ENCODE results near the gene CYP20A1. TPM values are rescaled to one million over a fixed set of nuclear protein-coding genes. Genes with fewer than 3 reads are reported as not detected.

The CYP20A1 gene
- total and polyA plus RNA-seq, 12 donors, result 5.1 to 15.4 (median 10.7) TPM

DNA sequence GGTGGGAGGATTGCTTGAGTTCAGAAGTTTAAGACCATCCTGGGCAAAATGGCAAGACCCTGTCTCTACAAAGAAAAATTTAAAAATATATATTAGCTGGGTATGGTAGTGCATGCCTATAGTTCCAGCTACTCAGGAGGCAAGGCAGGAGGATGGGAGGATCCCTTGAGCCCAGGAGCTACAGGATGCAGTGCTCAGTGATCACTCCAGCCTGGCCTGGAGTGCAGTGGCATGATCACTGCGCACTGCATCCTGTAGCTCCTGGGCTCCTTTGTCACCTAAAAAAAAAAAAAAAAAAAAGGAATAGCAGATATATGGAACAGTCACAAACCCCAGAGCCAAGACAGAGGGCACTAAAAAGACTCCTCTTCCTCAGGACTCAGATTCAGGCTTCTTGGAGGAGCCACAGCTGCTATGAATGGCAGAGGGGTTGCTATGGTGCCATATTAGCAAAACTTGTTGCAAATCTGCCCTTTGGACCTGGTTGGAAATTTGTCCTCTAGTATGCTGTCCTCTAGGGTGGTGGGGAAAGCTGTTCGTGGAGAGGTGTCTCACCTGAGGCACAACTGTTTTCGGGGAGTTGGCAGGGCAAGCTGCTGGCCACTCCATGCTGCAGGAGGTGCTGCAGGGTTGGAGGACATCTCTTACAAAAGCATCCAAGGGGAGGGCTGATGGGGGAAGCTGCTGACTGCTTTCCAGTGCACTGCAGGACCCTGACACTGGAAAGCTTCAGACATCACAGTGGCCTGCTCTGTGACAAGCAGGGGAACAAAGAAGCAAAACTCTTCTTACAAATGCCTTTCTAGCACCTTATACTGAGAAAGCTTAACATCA, 22.7 kb downstream of the CYP20A1 start:
- H3K9me3 ChIP-seq, result no peaks in the 10 kb centered on the region
- intact Hi-C loops (cut with DNase I), result no loop called here
- H3K36me3 ChIP-seq, result peaks cover 0 to 99% (median 17%) of the 10 kb centered on the region in 9 donors
- TF ChIP-seq, protein P1, sequence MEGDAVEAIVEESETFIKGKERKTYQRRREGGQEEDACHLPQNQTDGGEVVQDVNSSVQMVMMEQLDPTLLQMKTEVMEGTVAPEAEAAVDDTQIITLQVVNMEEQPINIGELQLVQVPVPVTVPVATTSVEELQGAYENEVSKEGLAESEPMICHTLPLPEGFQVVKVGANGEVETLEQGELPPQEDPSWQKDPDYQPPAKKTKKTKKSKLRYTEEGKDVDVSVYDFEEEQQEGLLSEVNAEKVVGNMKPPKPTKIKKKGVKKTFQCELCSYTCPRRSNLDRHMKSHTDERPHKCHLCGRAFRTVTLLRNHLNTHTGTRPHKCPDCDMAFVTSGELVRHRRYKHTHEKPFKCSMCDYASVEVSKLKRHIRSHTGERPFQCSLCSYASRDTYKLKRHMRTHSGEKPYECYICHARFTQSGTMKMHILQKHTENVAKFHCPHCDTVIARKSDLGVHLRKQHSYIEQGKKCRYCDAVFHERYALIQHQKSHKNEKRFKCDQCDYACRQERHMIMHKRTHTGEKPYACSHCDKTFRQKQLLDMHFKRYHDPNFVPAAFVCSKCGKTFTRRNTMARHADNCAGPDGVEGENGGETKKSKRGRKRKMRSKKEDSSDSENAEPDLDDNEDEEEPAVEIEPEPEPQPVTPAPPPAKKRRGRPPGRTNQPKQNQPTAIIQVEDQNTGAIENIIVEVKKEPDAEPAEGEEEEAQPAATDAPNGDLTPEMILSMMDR (IDR thresholded peaks at IDR 0.05), result no peak
- no peak overlapping the region for H3K4me3 ChIP-seq
- DNase-seq, result no peak
- H3K4me1 ChIP-seq, result peaks cover 0 to 3% (median 0%) of the 10 kb centered on the region in 9 donors
- H3K27me3 ChIP-seq, result no peaks in the 10 kb centered on the region
- no peak for ATAC-seq
- WGBS, 2 donors, result 92 to 93% methylated on average over 3 of the region's 3 CpGs
- no peak overlapping the region for H3K27ac ChIP-seq

DNA sequence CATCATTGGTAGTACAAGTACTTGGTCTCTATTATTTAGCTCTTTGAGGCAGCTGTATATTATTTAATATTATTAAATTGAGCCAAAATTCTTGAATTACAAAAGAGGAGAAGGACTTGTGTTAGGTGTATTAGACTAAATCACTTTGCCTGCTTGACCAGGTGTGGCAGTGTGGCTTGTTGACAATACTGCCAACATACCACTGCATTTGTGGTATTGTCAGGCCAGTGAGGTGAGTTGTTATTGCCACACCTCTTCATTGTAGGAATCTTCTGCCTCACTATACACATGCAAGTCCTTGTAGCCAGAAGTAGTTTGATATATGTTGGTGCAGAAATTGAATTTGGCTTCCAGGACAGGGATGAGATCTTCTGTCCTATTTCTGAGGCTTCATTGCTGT, 40.5 kb downstream of the CYP20A1 start:
- peaks cover 0 to 100% (median 53%) of the 10 kb centered on the region in 9 donors for H3K36me3 ChIP-seq
- no peaks in the 10 kb centered on the region for H3K4me1 ChIP-seq
- no peak overlapping the region for H3K4me3 ChIP-seq
- DNase-seq, result no peak
- no peaks in the 10 kb centered on the region for H3K27me3 ChIP-seq
- intact Hi-C loops (cut with DNase I), result no loop called here
- no peak for ATAC-seq
- TF ChIP-seq, protein P1 (IDR thresholded peaks at IDR 0.05), result no peak
- no peaks in the 10 kb centered on the region for H3K9me3 ChIP-seq
- no peak overlapping the region for H3K27ac ChIP-seq

DNA sequence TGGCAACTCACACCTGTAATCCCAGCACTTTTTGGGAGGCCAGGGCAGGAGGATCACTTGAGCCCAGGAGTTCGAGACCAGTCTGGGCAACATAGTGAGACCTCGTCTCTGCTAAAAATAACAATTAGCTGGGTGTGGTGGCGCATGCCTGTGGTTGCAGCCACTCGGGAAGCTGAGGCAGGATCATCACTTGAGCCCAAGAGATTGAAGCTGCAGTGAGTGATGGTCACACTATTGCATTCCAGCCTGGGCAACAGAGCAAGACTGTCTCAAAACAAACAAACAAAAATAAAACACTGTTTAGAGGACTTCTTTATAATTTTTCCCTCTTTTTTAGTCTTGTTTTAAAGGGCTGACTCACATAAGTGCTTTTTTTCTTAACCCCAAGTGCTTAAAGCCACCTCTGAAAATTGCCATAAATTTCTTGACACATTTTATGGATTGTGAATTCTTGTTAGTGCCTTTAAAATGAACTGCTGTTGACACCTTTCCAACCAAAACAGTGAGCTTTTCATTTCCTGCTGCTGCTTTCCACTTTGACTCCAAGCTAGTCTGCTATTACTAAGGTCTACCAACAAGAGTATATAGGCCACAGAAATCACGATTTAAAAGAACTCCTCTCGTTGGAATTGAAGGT, 41.7 kb downstream of the CYP20A1 start:
- Histone ChIP-seq H3K9me3 (no peaks in the 10 kb centered on the region), H3K4me3 (no peak overlapping the region), H3K4me1 (no peaks in the 10 kb centered on the region), H3K36me3 (peaks cover 0 to 100% (median 51%) of the 10 kb centered on the region in 9 donors), H3K27me3 (no peaks in the 10 kb centered on the region), H3K27ac (no peak overlapping the region)
- DNase-seq, result no peak
- WGBS, 2 donors, result 76 to 78% methylated on average over 6 of the region's 6 CpGs
- no peak for ATAC-seq
- intact Hi-C loops (cut with DNase I), result no loop called here
- TF ChIP-seq, protein P1 (IDR thresholded peaks at IDR 0.05), result no peak

DNA sequence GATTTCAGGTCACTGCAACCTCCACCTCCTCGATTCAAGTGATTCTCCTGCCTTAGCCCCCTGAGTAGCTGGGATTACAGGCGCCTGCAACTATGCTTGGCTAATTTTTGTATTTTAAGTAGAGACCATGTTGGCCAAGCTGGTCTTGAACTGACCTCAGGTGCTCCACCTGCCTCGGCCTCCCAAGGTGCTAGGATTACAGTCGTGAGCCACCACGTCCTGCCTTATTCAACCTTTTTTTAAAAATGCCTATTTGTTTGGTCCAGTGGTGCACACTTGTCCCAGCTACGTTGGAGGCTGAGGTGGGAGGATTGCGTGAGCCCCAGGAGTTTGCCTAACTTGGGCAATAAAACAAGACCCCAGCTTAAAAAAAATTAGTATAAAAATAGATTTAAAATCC, 43.3 kb downstream of the CYP20A1 start:
- Histone ChIP-seq H3K36me3 (peaks cover 0 to 100% (median 65%) of the 10 kb centered on the region in 9 donors), H3K27me3 (no peaks in the 10 kb centered on the region), H3K9me3 (no peaks in the 10 kb centered on the region), H3K4me3 (no peak overlapping the region), H3K4me1 (no peaks in the 10 kb centered on the region), H3K27ac (no peak overlapping the region)
- DNase-seq (no peak), ATAC-seq (no peak)
- TF ChIP-seq, protein P1 (IDR thresholded peaks at IDR 0.05), result no peak
- 95 to 96% methylated on average over 7 of the region's 7 CpGs for WGBS, 2 donors
- intact Hi-C loops (cut with DNase I), result no loop called here
